GM13976 (cell line): ENCODE results near the gene FABP1.

Experiments used
- DNase-seq: peaks from one replicate; pipeline ENCODE4 v3.0.0; 2012; ENCODE audit warnings: low spot score
- CTCF ChIP-seq: IDR thresholded peaks from 2 replicates; pipeline ENCODE4 v1.5.1; 2012; ENCODE audit warnings: borderline replicate concordance, mild to moderate bottlenecking; ENCODE audit not compliant: insufficient read depth; ENCODE audit errors: extremely low read depth, missing control alignments, control extremely low read depth
- in situ Hi-C: fragments of 300-500 bp; cut with MboI; formaldehyde crosslinking; loops from one replicate; pipeline ENCODE4 v1.12.0; 2022; ENCODE audit warnings: low sequenced_read_pairs, mixed read lengths, inconsistent platforms; ENCODE audit not compliant: unreplicated experiment

Gene FABP1

GRCh38 chr2:88087073-88087472, 40.8 kb downstream of the FABP1 start:
- no peak for TF ChIP-seq CTCF
- in situ Hi-C loops: no loop called here
- DNase-seq: no peak

GRCh38 chr2:88086401-88086800, 41.5 kb downstream of the FABP1 start:
- no peak for DNase-seq
- in situ Hi-C loops: no loop called here
- TF ChIP-seq CTCF: no peak

- in situ Hi-C loops: no loop called here
- TF ChIP-seq CTCF: no peak
- DNase-seq: no peak
These were observed 42.3 kb downstream of the FABP1 start for GRCh38 chr2:88085602-88086001.

- DNase-seq: no peak
- in situ Hi-C loops: no loop called here
- no peak for TF ChIP-seq CTCF
These were observed 42.8 kb downstream of the FABP1 start for GRCh38 chr2:88085099-88085498.

GRCh38 chr2:88082781-88083180, 45.1 kb downstream of the FABP1 start:
- no peak for TF ChIP-seq CTCF
- in situ Hi-C loops: no loop called here
- no peak for DNase-seq

- no peak for DNase-seq
- no peak for TF ChIP-seq CTCF
- in situ Hi-C loops: no loop called here
These were observed 45.8 kb downstream of the FABP1 start for GRCh38 chr2:88081924-88082608.
